CD4-positive, CD25-positive, alpha-beta regulatory T cell (primary cell): ENCODE results near the gene PIEZO2. TPM values are rescaled to one million over a fixed set of nuclear protein-coding genes. Genes with fewer than 3 reads are reported as not detected.
A peak's percentile ranks its signal among the peaks of the same experiment; 100 is the strongest.

Source experiments
- ATAC-seq, 2 donors: fragments of 150-1000 bp; cut with Tn5 transposase; one replicate each; pipeline ENCODE4 v1.10.0; 2021; ENCODE audit warnings: low read depth in 2 of 2, moderate number of reproducible peaks in 2 of 2, moderate library complexity in 1 of 2
- DNase-seq, 3 donors: peaks; one replicate each; pipeline versions ENCODE4 v3.0.0 to v3.0.0-alpha.2; 2012 to 2022; ENCODE audit warnings: mixed read lengths in 1 of 3
- H3K27ac ChIP-seq: one replicate; pipeline ENCODE4 v1.7.0; 2013; ENCODE audit warnings: mild to moderate bottlenecking, low read length; ENCODE audit not compliant: insufficient read depth, poor library complexity, severe bottlenecking
- H3K27me3 ChIP-seq: one replicate; pipeline ENCODE4 v1.7.0; 2013; ENCODE audit warnings: low read length; ENCODE audit not compliant: control insufficient read depth, insufficient read depth
- H3K36me3 ChIP-seq: one replicate; pipeline ENCODE4 v1.7.0; 2013; ENCODE audit warnings: mild to moderate bottlenecking, low read length, moderate library complexity; ENCODE audit not compliant: control insufficient read depth, insufficient read depth
- H3K4me1 ChIP-seq: 2 replicates; pipeline ENCODE4 v1.7.0; 2013; ENCODE audit warnings: mild to moderate bottlenecking, low read length; ENCODE audit not compliant: insufficient read depth, control insufficient read depth, poor library complexity, severe bottlenecking
- H3K4me3 ChIP-seq: one replicate; pipeline ENCODE4 v1.7.0; 2013; ENCODE audit warnings: low read depth, mild to moderate bottlenecking, low read length, moderate library complexity
- H3K9me3 ChIP-seq, 2 experiments: 1 replicate in 1 of 2; 2 replicates in 1 of 2; pipeline ENCODE4 v1.7.0; 2013; ENCODE audit warnings: low read length in 2 of 2, mild to moderate bottlenecking in 1 of 2, moderate library complexity in 1 of 2; ENCODE audit not compliant: control insufficient read depth in 2 of 2
- H3K27ac Mint-ChIP-seq, 3 donors: one replicate each; pipeline ENCODE4 v1.8.0; 2020 to 2022; ENCODE audit warnings: mild to moderate bottlenecking in 3 of 3, mixed read lengths in 3 of 3, moderate library complexity in 2 of 3
- H3K27me3 Mint-ChIP-seq: one replicate; pipeline ENCODE4 v1.8.0; 2022; ENCODE audit warnings: mild to moderate bottlenecking, mixed read lengths
- H3K36me3 Mint-ChIP-seq: one replicate; pipeline ENCODE4 v1.8.0; 2020; ENCODE audit warnings: mixed read lengths
- H3K4me1 Mint-ChIP-seq, 4 donors: one replicate each; pipeline ENCODE4 v1.8.0; 2020 to 2022; ENCODE audit warnings: mixed read lengths in 4 of 4, mild to moderate bottlenecking in 1 of 4
- H3K4me3 Mint-ChIP-seq, 4 donors: one replicate each; pipeline ENCODE4 v1.8.0; 2020 to 2022; ENCODE audit warnings: mild to moderate bottlenecking in 4 of 4, mixed read lengths in 4 of 4, moderate library complexity in 3 of 4
- H3K9me3 Mint-ChIP-seq, 7 donors: one replicate each; pipeline ENCODE4 v1.8.0; 2020 to 2022; ENCODE audit warnings: mixed read lengths in 7 of 7, mild to moderate bottlenecking in 3 of 7, moderate library complexity in 2 of 7
- polyA plus RNA-seq, 4 donors: library from polyadenylated mRNA; unstranded; fragments of 300-500 nt; fragmentation: Illumina TruSeq; gene quantifications; one replicate each; pipeline ENCODE4 v1.2.3, GENCODE V29; 2021
- total RNA-seq: library from RNA; stranded (reverse); gene quantifications from one replicate; pipeline ENCODE4 v1.2.3, GENCODE V29; 2022

PIEZO2 gene
- total and polyA plus RNA-seq, 5 donors from 2014 or later: not detected

DNA sequence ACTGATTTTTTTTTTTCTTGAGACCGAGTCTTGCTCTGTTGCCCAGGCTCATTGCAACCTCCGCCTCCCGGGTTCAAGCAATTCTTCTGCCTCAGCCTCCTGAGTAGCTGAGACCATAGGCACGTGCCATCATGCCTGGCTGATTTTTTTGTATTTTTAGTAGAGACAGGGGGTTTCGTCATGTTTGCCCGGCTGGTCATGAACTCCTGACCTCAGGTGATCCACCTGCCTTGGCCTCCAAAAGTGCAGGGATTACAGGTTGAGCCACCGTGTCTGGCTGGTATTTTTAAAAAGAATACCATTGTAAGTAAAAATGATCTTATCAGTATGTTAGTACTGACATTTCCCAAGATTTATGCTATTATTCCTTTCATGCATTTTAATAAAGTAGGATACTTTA, 105.7 kb downstream of the PIEZO2 start:
- Histone ChIP-seq H3K4me3 (no peak overlapping the region), H3K4me1 (no peaks in the 10 kb centered on the region), H3K36me3 (no peaks in the 10 kb centered on the region), H3K27me3 (peaks cover 2% of the 10 kb centered on the region), H3K9me3 (no peaks in the 10 kb centered on the region), H3K27ac (no peak overlapping the region)
- Mint-ChIP-seq H3K9me3 (peaks cover 0 to 3% (median 0%) of the 10 kb centered on the region in 7 donors), H3K4me3 (no peak overlapping the region), H3K27ac (no peak overlapping the region), H3K4me1 (no peaks in the 10 kb centered on the region), H3K27me3 (peaks cover 1% of the 10 kb centered on the region), H3K36me3 (no peaks in the 10 kb centered on the region)
- no peak for ATAC-seq
- no peak for DNase-seq

- no peaks in the 10 kb centered on the region for H3K4me1 Mint-ChIP-seq
- H3K4me3 Mint-ChIP-seq: no peak overlapping the region
- no peaks in the 10 kb centered on the region for H3K36me3 ChIP-seq
- no peak for ATAC-seq
- H3K9me3 ChIP-seq: no peaks in the 10 kb centered on the region
- peaks cover 0 to 3% (median 0%) of the 10 kb centered on the region in 7 donors for H3K9me3 Mint-ChIP-seq
- no peak overlapping the region for H3K4me3 ChIP-seq
- no peak for DNase-seq
- H3K27me3 ChIP-seq: peaks cover 2% of the 10 kb centered on the region
- no peaks in the 10 kb centered on the region for H3K36me3 Mint-ChIP-seq
- H3K27ac ChIP-seq: no peak overlapping the region
- H3K4me1 ChIP-seq: no peaks in the 10 kb centered on the region
- H3K27ac Mint-ChIP-seq: no peak overlapping the region
- H3K27me3 Mint-ChIP-seq: peaks cover 5% of the 10 kb centered on the region
Observed at GRCh38 chr18:11042247-11042646, 107.1 kb downstream of the PIEZO2 start.

DNA sequence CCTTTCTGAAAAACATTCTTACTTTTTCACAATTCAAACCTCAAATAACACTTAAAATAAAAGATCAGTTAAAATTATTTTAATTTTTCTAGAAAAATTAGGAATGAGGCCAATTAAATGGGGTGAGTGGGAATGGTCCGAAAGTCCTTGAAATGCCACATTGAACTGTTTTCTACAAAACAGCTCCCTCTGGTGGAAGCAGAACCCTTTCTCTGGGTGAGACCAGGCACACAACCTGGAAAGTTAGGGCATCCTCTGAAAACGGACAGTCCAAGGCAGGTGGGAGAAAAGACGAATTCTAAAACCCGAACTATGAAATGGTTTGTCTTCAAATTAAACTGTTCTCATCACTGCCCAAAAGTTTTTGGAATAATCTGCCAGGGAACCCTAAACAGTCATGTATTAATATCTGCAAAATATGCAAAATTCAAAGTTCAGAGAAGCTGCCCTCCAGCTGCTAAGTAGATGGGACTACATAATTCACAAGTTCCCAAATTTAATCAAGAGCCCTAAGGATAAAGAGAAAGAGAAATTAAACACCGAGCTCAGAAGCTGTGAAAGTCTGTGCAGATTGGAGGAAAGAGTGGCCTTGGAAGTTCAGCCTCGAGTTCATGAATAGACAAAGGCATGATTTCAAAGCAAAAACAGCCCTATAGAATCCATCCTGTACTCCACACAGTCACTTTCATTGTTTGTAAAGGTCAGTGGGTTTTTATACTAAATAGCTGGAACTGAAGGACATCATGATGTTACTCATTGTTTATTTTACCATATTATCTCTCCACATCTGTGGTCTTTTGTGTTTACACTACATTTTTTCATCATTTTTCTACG, 108.3 kb downstream of the PIEZO2 start:
- no peak for ATAC-seq
- Mint-ChIP-seq H3K4me3 (no peak overlapping the region), H3K36me3 (no peaks in the 10 kb centered on the region), H3K27me3 (peaks cover 5% of the 10 kb centered on the region), H3K4me1 (no peaks in the 10 kb centered on the region), H3K27ac (no peak overlapping the region), H3K9me3 (peaks cover 0 to 3% (median 0%) of the 10 kb centered on the region in 7 donors)
- no peaks in the 10 kb centered on the region for H3K4me1 ChIP-seq
- no peak overlapping the region for H3K4me3 ChIP-seq
- peak in 1 of 3 donors; percentile 18 for DNase-seq
- no peaks in the 10 kb centered on the region for H3K9me3 ChIP-seq
- no peak overlapping the region for H3K27ac ChIP-seq
- no peaks in the 10 kb centered on the region for H3K36me3 ChIP-seq
- H3K27me3 ChIP-seq: peaks cover 2% of the 10 kb centered on the region

DNA sequence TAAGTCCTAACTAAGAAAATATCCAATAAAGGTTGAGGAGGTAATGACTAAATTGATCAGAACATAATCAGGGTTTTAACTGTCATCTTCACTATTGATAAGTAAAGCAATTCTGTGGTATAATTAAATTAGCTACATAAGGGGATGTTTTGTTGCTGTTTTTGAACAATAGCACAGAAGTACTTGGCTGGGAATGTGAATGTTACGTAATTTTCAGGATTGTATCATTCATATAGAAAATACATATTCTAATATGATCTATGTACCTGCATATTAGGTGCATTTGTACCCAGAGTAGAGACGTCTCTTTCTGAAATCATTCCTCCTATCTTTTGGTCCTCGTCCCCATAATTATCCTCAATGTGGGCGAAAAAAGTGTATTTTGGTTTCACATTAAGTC, 109.0 kb downstream of the PIEZO2 start:
- Histone ChIP-seq H3K4me1 (no peaks in the 10 kb centered on the region), H3K4me3 (no peak overlapping the region), H3K27me3 (peaks cover 2% of the 10 kb centered on the region), H3K9me3 (no peaks in the 10 kb centered on the region), H3K27ac (no peak overlapping the region), H3K36me3 (no peaks in the 10 kb centered on the region)
- peaks cover 0 to 2% (median 0%) of the 10 kb centered on the region in 7 donors for H3K9me3 Mint-ChIP-seq
- H3K4me3 Mint-ChIP-seq: no peak overlapping the region
- DNase-seq (no peak), ATAC-seq (no peak)
- no peak overlapping the region for H3K27ac Mint-ChIP-seq
- H3K27me3 Mint-ChIP-seq: peaks cover 5% of the 10 kb centered on the region
- H3K4me1 Mint-ChIP-seq: no peaks in the 10 kb centered on the region
- no peaks in the 10 kb centered on the region for H3K36me3 Mint-ChIP-seq

DNA sequence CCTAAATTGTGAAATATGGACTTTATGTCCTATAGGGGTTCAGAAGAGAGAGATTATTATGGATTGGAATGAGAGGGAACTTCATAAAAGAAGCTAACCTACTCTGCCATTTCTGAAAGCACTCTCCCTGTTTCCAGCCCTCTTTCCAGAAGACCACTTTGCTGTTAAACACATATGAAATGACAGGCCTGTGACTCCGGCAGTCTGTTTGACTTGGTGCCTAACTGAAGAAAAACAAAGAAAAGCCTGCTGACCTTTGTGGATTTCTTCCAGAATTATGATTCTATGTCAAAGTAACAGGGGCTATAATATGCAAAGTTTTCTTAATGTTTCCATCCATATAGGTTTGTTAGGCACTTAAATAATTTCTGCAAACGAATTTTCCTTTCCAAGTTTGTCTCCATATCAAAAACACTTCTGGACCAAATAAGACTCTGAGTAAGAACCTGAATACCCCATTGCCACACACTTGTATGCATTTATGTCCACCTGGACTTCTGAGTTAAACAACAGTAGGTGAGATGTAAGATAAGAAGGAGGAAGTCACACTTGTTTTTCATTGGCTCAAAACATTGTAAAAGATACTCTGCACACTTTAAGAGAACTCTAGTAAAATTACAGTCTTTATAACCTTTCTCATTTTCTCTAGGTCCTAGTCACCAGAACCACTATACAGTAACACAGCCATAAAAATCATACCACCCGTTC, 111.7 kb downstream of the PIEZO2 start:
- H3K4me3 ChIP-seq: no peak overlapping the region
- no peaks in the 10 kb centered on the region for H3K9me3 ChIP-seq
- Mint-ChIP-seq H3K9me3 (peaks cover 0 to 2% (median 0%) of the 10 kb centered on the region in 7 donors), H3K27me3 (peaks cover 5% of the 10 kb centered on the region), H3K36me3 (no peaks in the 10 kb centered on the region), H3K4me1 (no peaks in the 10 kb centered on the region), H3K4me3 (no peak overlapping the region), H3K27ac (no peak overlapping the region)
- H3K27ac ChIP-seq: no peak overlapping the region
- ATAC-seq (no peak), DNase-seq (no peak)
- H3K36me3 ChIP-seq: no peaks in the 10 kb centered on the region
- no peaks in the 10 kb centered on the region for H3K4me1 ChIP-seq
- peaks cover 2% of the 10 kb centered on the region for H3K27me3 ChIP-seq

- H3K27me3 Mint-ChIP-seq: peaks cover 5% of the 10 kb centered on the region
- no peak overlapping the region for H3K27ac Mint-ChIP-seq
- ATAC-seq (no peak), DNase-seq (no peak)
- peaks cover 2% of the 10 kb centered on the region for H3K27me3 ChIP-seq
- H3K4me1 ChIP-seq: no peaks in the 10 kb centered on the region
- H3K36me3 ChIP-seq: no peaks in the 10 kb centered on the region
- no peaks in the 10 kb centered on the region for H3K4me1 Mint-ChIP-seq
- no peaks in the 10 kb centered on the region for H3K36me3 Mint-ChIP-seq
- no peak overlapping the region for H3K27ac ChIP-seq
- no peaks in the 10 kb centered on the region for H3K9me3 Mint-ChIP-seq
- H3K9me3 ChIP-seq: no peaks in the 10 kb centered on the region
- H3K4me3 ChIP-seq: no peak overlapping the region
- H3K4me3 Mint-ChIP-seq: no peak overlapping the region
Observed at GRCh38 chr18:11035814-11036495, 113.4 kb downstream of the PIEZO2 start.

DNA sequence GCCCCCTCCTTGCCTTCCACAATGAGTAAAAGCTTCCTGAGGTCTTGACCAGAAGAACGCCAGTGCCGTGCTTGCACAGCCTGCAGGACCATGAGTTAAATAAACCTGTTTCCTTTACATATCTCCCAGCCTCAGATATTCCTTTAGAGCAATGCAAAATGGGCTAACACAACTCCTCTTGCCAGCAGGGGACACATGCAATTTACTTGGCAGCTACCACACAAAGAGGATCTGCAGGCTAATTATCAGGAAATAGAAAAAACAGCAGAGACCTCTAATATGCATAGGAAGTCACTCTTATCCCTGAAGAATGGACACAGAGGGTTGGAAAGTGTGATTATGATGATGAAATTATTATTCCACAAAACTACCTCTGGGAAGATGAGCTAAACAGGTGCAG, 114.0 kb downstream of the PIEZO2 start:
- no peaks in the 10 kb centered on the region for H3K36me3 ChIP-seq
- no peaks in the 10 kb centered on the region for H3K36me3 Mint-ChIP-seq
- H3K4me3 Mint-ChIP-seq: no peak overlapping the region
- H3K4me1 ChIP-seq: no peaks in the 10 kb centered on the region
- H3K9me3 ChIP-seq: no peaks in the 10 kb centered on the region
- ATAC-seq (no peak), DNase-seq (no peak)
- no peaks in the 10 kb centered on the region for H3K4me1 Mint-ChIP-seq
- H3K27ac Mint-ChIP-seq: no peak overlapping the region
- H3K27me3 ChIP-seq: peaks cover 2% of the 10 kb centered on the region
- H3K27ac ChIP-seq: no peak overlapping the region
- H3K9me3 Mint-ChIP-seq: no peaks in the 10 kb centered on the region
- no peak overlapping the region for H3K4me3 ChIP-seq
- H3K27me3 Mint-ChIP-seq: peaks cover 5% of the 10 kb centered on the region
